Fibroblast of gingiva (primary cell): ENCODE measurements around the gene CAPG.

Experiments used
- DNase-seq: peaks from one replicate; pipeline ENCODE4 v3.0.0-alpha.2; 2011; ENCODE audit warnings: low read depth

Gene CAPG

GRCh38 chr2:85438201-85439024 lies 28.2 kb upstream of the CAPG start:
- DNase-seq = no peak

- peak; percentile 88 for DNase-seq
These were observed 27.5 kb upstream of the CAPG start for GRCh38 chr2:85437488-85438200.

GRCh38 chr2:85436836-85437487 lies 26.8 kb upstream of the CAPG start:
- DNase-seq = no peak

GRCh38 chr2:85435981-85436835 lies 26.0 kb upstream of the CAPG start:
- no peak for DNase-seq

GRCh38 chr2:85435220-85435958 lies 25.2 kb upstream of the CAPG start:
- DNase-seq = no peak

- DNase-seq = no peak
These were observed 24.5 kb upstream of the CAPG start for GRCh38 chr2:85434696-85435095.

GRCh38 chr2:85433511-85434089 lies 23.4 kb upstream of the CAPG start:
- peak; percentile 98 for DNase-seq

- no peak for DNase-seq
These were observed 21.5 kb upstream of the CAPG start for GRCh38 chr2:85431570-85432205.

GRCh38 chr2:85430752-85431569 lies 20.8 kb upstream of the CAPG start:
- DNase-seq = no peak

- no peak for DNase-seq
These were observed 19.7 kb upstream of the CAPG start for GRCh38 chr2:85429924-85430289.

GRCh38 chr2:85429213-85429923 lies 19.2 kb upstream of the CAPG start:
- DNase-seq = no peak

GRCh38 chr2:85428343-85428881 lies 18.2 kb upstream of the CAPG start:
- no peak for DNase-seq

- DNase-seq = no peak
These were observed 17.2 kb upstream of the CAPG start for GRCh38 chr2:85427300-85427835.

- DNase-seq = no peak
These were observed 15.4 kb upstream of the CAPG start for GRCh38 chr2:85425588-85425987.

- DNase-seq = no peak
These were observed 13.4 kb upstream of the CAPG start for GRCh38 chr2:85423525-85423924.

- no peak for DNase-seq
These were observed 11.9 kb upstream of the CAPG start for GRCh38 chr2:85422072-85422457.

- DNase-seq = peak; percentile 39
These were observed 11.3 kb upstream of the CAPG start for GRCh38 chr2:85421260-85422071.
